ENCODE results near the gene GNB1L. TPM values are rescaled to one million over a fixed set of nuclear protein-coding genes. Genes with fewer than 3 reads are reported as not detected.

GNB1L gene
- total and polyA plus RNA-seq, 10 of the 15 experiments (the other 5 are each of a cell fraction or from before 2014, with no cell fraction given): 0.21 to 19.4 (median 6.8) TPM

GRCh38 chr22:19844377-19845053, 10.2 kb downstream of the GNB1L start:
- Histone ChIP-seq H3K4me2 (ENCODE audit: control insufficient read depth, insufficient read depth) (no peak overlapping the region), H2AFZ (ENCODE audit: control insufficient read depth, low read depth, low read length) (no peak overlapping the region; the same call in 1 of the 2 replicates), H3K4me1 (ENCODE audit: control insufficient read depth, insufficient read depth, low read length) (no peaks in the 10 kb centered on the region; the same call in none of the 2 replicates), H3K9me3 (replicated peaks; ENCODE audit: control insufficient read depth, insufficient read depth, low read length) (no peaks in the 10 kb centered on the region; the same call in 2 of the 3 replicates), H3K27me3 (replicated peaks in 1 of 2; ENCODE audit: control insufficient read depth in 2 of 2, insufficient read depth in 2 of 2, low read length in 1 of 2) (no peaks in the 10 kb centered on the region), H3K27ac (ENCODE audit: control insufficient read depth, insufficient read depth) (no peak overlapping the region), H3K79me2 (ENCODE audit: control insufficient read depth, insufficient read depth, low read length) (no peaks in the 10 kb centered on the region), H4K20me1 (ENCODE audit: control insufficient read depth, insufficient read depth) (no peaks in the 10 kb centered on the region), H3K4me3 (no peak overlapping the region), H3K9ac (ENCODE audit: control insufficient read depth, insufficient read depth, low read length) (no peak overlapping the region), H3K36me3 (ENCODE audit: control insufficient read depth in 2 of 2, insufficient read depth in 2 of 2, low read length in 1 of 2) (no peaks in the 10 kb centered on the region; a peak in 1 of 4 replicates)
- 62% methylated on average over 18 of the region's 18 CpGs for WGBS (ENCODE audit: insufficient coverage, insufficient replicate concordance, low lambda C conversion rate, missing lambda C conversion rate)
- peak; percentile 29; the same call in 2 of the 3 replicates for ATAC-seq
- ChIA-PET SMC1A (ENCODE audit: uncharacterized antibody, unreplicated experiment) (interaction anchor here (1.2 kb wide), 1 partner anchor 66 kb away, joined by 3 read pairs; no protein-coding TSS in a partner anchor), CTCF (no interaction called here), POLR2A (interaction anchor here (1.0 kb wide), 1 partner anchor 11 kb away, joined by 3 read pairs; no protein-coding TSS in a partner anchor), RAD21 (ENCODE audit: unreplicated experiment) (no interaction called here)
- in situ Hi-C loops (cut with MboI) (no loop called here), intact Hi-C loops (cut with micrococcal nuclease; ENCODE audit: unreplicated experiment) (no loop called here)
- no peak for FAIRE-seq
- TF ChIP-seq ZNF622 (IDR thresholded peaks at IDR 0.05) (no peak), RCOR1 (conservative IDR thresholded peaks at IDR 0.05; ENCODE audit: low read depth, low read length) (no peak), KLF5 (IDR thresholded peaks at IDR 0.05; ENCODE audit: partially characterized antibody) (no peak)
- no peak for DNase-seq (ENCODE audit: low read depth, low spot score)
- BruUV-seq (replicated peaks): no TSS peak

- ChIA-PET RAD21 (ENCODE audit: unreplicated experiment) (no interaction called here), POLR2A (interaction anchor here (1.0 kb wide), 1 partner anchor 12 kb away, joined by 3 read pairs; no protein-coding TSS in a partner anchor), SMC1A (ENCODE audit: uncharacterized antibody, unreplicated experiment) (no interaction called here), CTCF (no interaction called here)
- Histone ChIP-seq H4K20me1 (ENCODE audit: control insufficient read depth, insufficient read depth) (no peaks in the 10 kb centered on the region), H3K4me2 (ENCODE audit: control insufficient read depth, insufficient read depth) (no peak overlapping the region), H3K36me3 (ENCODE audit: control insufficient read depth in 2 of 2, insufficient read depth in 2 of 2, low read length in 1 of 2) (no peaks in the 10 kb centered on the region; a peak in 1 of 4 replicates), H3K4me1 (ENCODE audit: control insufficient read depth, insufficient read depth, low read length) (no peaks in the 10 kb centered on the region; the same call in none of the 2 replicates), H3K4me3 (no peak overlapping the region), H3K27me3 (replicated peaks in 1 of 2; ENCODE audit: control insufficient read depth in 2 of 2, insufficient read depth in 2 of 2, low read length in 1 of 2) (no peaks in the 10 kb centered on the region), H2AFZ (ENCODE audit: control insufficient read depth, low read depth, low read length) (no peak overlapping the region; the same call in 1 of the 2 replicates), H3K9me3 (replicated peaks; ENCODE audit: control insufficient read depth, insufficient read depth, low read length) (no peaks in the 10 kb centered on the region; the same call in 2 of the 3 replicates), H3K9ac (ENCODE audit: control insufficient read depth, insufficient read depth, low read length) (no peak overlapping the region), H3K27ac (ENCODE audit: control insufficient read depth, insufficient read depth) (no peak overlapping the region), H3K79me2 (ENCODE audit: control insufficient read depth, insufficient read depth, low read length) (no peaks in the 10 kb centered on the region)
- in situ Hi-C loops (cut with MboI) (no loop called here), intact Hi-C loops (cut with micrococcal nuclease; ENCODE audit: unreplicated experiment) (no loop called here)
- no TSS peak for BruUV-seq (replicated peaks)
- no peak for TF ChIP-seq EED (IDR thresholded peaks at IDR 0.05; ENCODE audit: low read depth)
- no peak for TF ChIP-seq RAD51 (IDR thresholded peaks at IDR 0.05)
- no peak for TF ChIP-seq SMARCA5 (IDR thresholded peaks at IDR 0.05)
- TF ChIP-seq ZNF687 (IDR thresholded peaks at IDR 0.05): no peak
- no peak for TF ChIP-seq FOXK2 (IDR thresholded peaks at IDR 0.05)
- no peak for TF ChIP-seq DPF2 (IDR thresholded peaks at IDR 0.05)
- TF ChIP-seq BACH1 (IDR thresholded peaks at IDR 0.05; ENCODE audit: borderline replicate concordance): no peak
- TF ChIP-seq ZNF384 (IDR thresholded peaks at IDR 0.05; ENCODE audit: borderline replicate concordance, low read depth, low read length): no peak
- TF ChIP-seq CREB1 (IDR thresholded peaks at IDR 0.05; ENCODE audit: low read depth): no peak
- TF ChIP-seq FOS (IDR thresholded peaks at IDR 0.05; ENCODE audit: borderline replicate concordance, extremely low read depth, insufficient read length): no peak
- no peak for TF ChIP-seq CREM (IDR thresholded peaks at IDR 0.05; ENCODE audit: low read depth)
- TF ChIP-seq TCF3 (IDR thresholded peaks at IDR 0.05; ENCODE audit: borderline replicate concordance, insufficient read depth, low read depth, low read length): no peak
- no peak for FAIRE-seq
- 91% methylated on average over 11 of the region's 11 CpGs for WGBS (ENCODE audit: insufficient coverage, insufficient replicate concordance, low lambda C conversion rate, missing lambda C conversion rate)
- no peak for ATAC-seq
- DNase-seq (ENCODE audit: low read depth, low spot score): no peak
Measured at GRCh38 chr22:19843857-19844376, 10.8 kb downstream of the GNB1L start.

Data from GM12878 (cell line).